Measurements from ENCODE around the gene IL21.

Gene IL21

DNA sequence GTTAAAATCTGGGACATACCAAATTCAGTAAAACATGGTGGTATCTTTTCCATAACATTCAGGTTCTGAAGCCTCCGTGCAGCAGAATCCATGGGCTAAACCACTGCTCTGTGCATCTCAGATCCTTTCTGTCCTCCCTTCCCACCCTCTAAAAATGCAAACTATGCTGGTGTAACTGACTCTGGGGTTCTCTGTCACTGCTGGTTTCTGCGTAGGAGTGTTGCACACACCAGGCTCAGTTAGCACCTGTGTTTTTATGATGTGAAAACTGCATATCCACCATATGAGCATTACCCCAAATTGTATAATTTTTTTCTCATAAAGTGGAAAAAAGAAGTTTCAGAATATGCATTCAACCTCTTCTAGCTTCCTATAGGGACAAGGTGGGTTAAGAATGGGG is 22.4 kb upstream of the IL21 start:
- Histone ChIP-seq H3F3A (ENCODE audit: insufficient read depth, low read length) (peaks cover 15% of the 10 kb centered on the region), H3K27me3 (replicated peaks; ENCODE audit: insufficient read depth, low read length) (no peaks in the 10 kb centered on the region), H3K36me3 (replicated peaks; ENCODE audit: insufficient read depth, low read length) (no peaks in the 10 kb centered on the region), H3K9ac (ENCODE audit: low read length) (no peak overlapping the region), H2AFZ (ENCODE audit: low read length) (no peak overlapping the region), H4K20me1 (ENCODE audit: insufficient read depth, low read length) (no peaks in the 10 kb centered on the region), H3K27ac (ENCODE audit: low read length) (no peak overlapping the region), H3K4me1 (ENCODE audit: low read length) (peaks cover 20% of the 10 kb centered on the region), H3K79me2 (ENCODE audit: low read length) (no peaks in the 10 kb centered on the region), H3K4me3 (ENCODE audit: low read length) (no peak overlapping the region), H3K4me2 (ENCODE audit: low read depth, low read length) (no peak overlapping the region), H3K9me3 (replicated peaks; ENCODE audit: insufficient read depth, low read length) (no peaks in the 10 kb centered on the region), H3K9me2 (replicated peaks; ENCODE audit: insufficient read depth, low read length) (no peaks in the 10 kb centered on the region)
- TF ChIP-seq CTCF (IDR thresholded peaks at IDR 0.05; ENCODE audit: low read length) (no peak), EZH2phosphoT487 (IDR thresholded peaks at IDR 0.05; ENCODE audit: low read length) (no peak), EZH2 (optimal IDR thresholded peaks at IDR 0.05; ENCODE audit: low read depth, low read length) (no peak)
- no peak for DNase-seq

DNA sequence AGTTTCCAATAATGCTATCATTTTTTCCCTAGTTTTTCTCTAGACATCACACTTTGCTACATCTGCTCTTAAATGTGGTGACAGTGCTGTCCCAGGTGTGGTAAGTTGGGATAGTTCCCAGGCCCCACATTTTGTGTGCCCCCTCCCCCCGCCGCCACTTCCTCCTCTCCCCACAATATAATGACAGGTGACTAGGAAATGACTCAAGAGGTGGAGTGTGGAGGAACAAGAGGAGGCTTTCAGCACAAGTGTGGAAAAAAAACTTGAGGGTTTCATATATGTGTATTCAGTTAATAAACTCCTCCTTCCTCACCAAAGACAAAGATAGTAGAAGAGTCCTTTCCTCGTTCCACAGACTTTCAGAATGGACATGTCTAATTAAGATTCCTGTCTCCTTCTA is 18.3 kb upstream of the IL21 start:
- peak overlapping the region; percentile 15; the same call in 1 of the 2 replicates for H3K9ac ChIP-seq (ENCODE audit: low read length)
- H3K9me2 ChIP-seq (replicated peaks; ENCODE audit: insufficient read depth, low read length): no peaks in the 10 kb centered on the region
- H3K4me1 ChIP-seq (ENCODE audit: low read length): peaks cover 50% of the 10 kb centered on the region
- DNase-seq: peak; percentile 18
- H3K4me3 ChIP-seq (ENCODE audit: low read length): 0 out of 2 replicates have a peak overlapping the region, but pooled peaks have one; percentile 5
- no peaks in the 10 kb centered on the region for H3K79me2 ChIP-seq (ENCODE audit: low read length)
- no peaks in the 10 kb centered on the region for H3K9me3 ChIP-seq (replicated peaks; ENCODE audit: insufficient read depth, low read length)
- no peaks in the 10 kb centered on the region for H3K27me3 ChIP-seq (replicated peaks; ENCODE audit: insufficient read depth, low read length)
- TF ChIP-seq CTCF (IDR thresholded peaks at IDR 0.05; ENCODE audit: low read length): no peak
- no peak for TF ChIP-seq EZH2phosphoT487 (IDR thresholded peaks at IDR 0.05; ENCODE audit: low read length)
- TF ChIP-seq EZH2 (optimal IDR thresholded peaks at IDR 0.05; ENCODE audit: low read depth, low read length): no peak
- peak overlapping the region; percentile 67 for H3K27ac ChIP-seq (ENCODE audit: low read length)
- peaks cover 26% of the 10 kb centered on the region for H3F3A ChIP-seq (ENCODE audit: insufficient read depth, low read length)
- H3K36me3 ChIP-seq (replicated peaks; ENCODE audit: insufficient read depth, low read length): no peaks in the 10 kb centered on the region
- H2AFZ ChIP-seq (ENCODE audit: low read length): peak overlapping the region; percentile 28; the same call in 1 of the 2 replicates
- no peaks in the 10 kb centered on the region for H4K20me1 ChIP-seq (ENCODE audit: insufficient read depth, low read length)
- peak overlapping the region; percentile 49 for H3K4me2 ChIP-seq (ENCODE audit: low read depth, low read length)

GRCh38 chr4:122636697-122637096 is 15.8 kb upstream of the IL21 start:
- Histone ChIP-seq H3K27ac (ENCODE audit: low read length) (no peak overlapping the region), H3K4me3 (ENCODE audit: low read length) (no peak overlapping the region), H3K79me2 (ENCODE audit: low read length) (no peaks in the 10 kb centered on the region), H3K9me2 (replicated peaks; ENCODE audit: insufficient read depth, low read length) (no peaks in the 10 kb centered on the region), H3K4me1 (ENCODE audit: low read length) (peaks cover 50% of the 10 kb centered on the region), H3F3A (ENCODE audit: insufficient read depth, low read length) (peaks cover 26% of the 10 kb centered on the region), H3K36me3 (replicated peaks; ENCODE audit: insufficient read depth, low read length) (no peaks in the 10 kb centered on the region), H3K27me3 (replicated peaks; ENCODE audit: insufficient read depth, low read length) (no peaks in the 10 kb centered on the region), H2AFZ (ENCODE audit: low read length) (no peak overlapping the region), H3K4me2 (ENCODE audit: low read depth, low read length) (no peak overlapping the region), H4K20me1 (ENCODE audit: insufficient read depth, low read length) (no peaks in the 10 kb centered on the region), H3K9ac (ENCODE audit: low read length) (no peak overlapping the region), H3K9me3 (replicated peaks; ENCODE audit: insufficient read depth, low read length) (no peaks in the 10 kb centered on the region)
- DNase-seq: no peak
- TF ChIP-seq EZH2phosphoT487 (IDR thresholded peaks at IDR 0.05; ENCODE audit: low read length) (no peak), CTCF (IDR thresholded peaks at IDR 0.05; ENCODE audit: low read length) (no peak), EZH2 (optimal IDR thresholded peaks at IDR 0.05; ENCODE audit: low read depth, low read length) (no peak)
